AG09319 (cell line): ENCODE data around the gene SPPL3.
"Not testable (repeated sequence)": the region's sequence is repeated elsewhere in the genome, so short reads cannot be mapped to it uniquely, and the experiment has no call there.

Source experiments
- DNase-seq: peaks from one replicate; pipeline ENCODE4 v3.0.0-alpha.2; 2010; ENCODE audit warnings: low read depth; ENCODE audit errors: extremely low read depth
- CTCF ChIP-seq: IDR thresholded peaks from 2 replicates; pipeline ENCODE4 v1.5.1; 2011; ENCODE audit warnings: low read depth, mild to moderate bottlenecking, inconsistent platforms, low read length, moderate library complexity

The SPPL3 gene

DNA sequence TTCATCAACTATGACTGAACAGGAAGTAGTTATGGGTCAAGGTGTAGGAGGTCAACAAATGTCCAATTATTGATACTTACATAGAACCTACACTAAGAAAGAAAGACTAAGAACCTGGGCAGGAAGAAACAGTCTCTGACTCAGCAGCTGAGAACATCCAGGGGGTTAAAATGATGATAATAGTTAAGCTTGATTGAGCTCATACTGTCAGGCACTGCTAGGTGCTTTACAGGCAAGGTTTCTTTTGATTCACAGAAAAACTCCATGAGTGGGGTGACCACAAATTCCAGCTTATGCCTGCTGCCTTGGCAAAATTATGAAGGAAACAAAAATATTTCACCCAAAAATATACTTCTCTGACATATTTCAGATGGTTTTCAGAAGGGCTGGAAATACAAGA is 103.5 kb downstream of the SPPL3 start:
- no peak for DNase-seq
- no peak for TF ChIP-seq CTCF

DNA sequence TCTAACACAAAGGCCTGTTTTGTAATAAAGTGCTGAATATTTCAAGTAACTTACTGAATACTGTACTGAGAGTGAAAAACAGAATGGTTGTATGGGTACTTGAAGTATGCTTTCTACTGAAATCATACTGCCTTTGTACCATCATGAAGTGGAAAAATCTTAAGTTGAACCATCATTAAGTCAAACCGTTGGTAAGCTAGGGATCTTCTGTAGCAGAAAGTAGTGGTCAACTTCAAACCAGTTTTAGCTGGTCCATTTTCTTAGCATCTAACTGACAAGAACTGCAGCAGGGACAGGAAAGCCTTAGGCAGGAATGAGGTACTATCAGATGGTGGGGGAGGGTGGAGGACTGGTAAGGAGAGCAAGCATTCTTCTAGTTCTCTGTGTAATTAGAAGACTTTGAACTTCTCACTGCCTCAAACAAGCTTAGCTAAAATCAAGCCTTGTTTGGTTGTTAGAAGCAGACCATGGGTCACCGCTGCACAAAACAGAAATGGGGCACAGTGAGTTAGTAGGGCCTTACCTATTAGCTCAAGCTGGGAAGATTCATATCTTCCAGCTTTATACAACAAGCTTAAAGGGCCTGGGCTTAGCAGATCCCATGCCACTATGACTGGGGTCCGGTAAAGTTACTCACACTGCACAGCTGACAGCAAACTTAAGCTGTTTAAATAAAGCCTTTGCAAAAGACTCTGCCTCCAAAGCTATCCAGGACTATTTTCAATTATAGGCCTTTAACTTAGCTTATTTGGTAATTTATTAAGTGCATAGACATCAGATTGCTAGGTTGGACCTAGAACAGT is 104.7 kb downstream of the SPPL3 start:
- TF ChIP-seq CTCF, result no peak
- DNase-seq, result no peak

- no peak for DNase-seq
- TF ChIP-seq CTCF, result no peak
These were observed 105.5 kb downstream of the SPPL3 start for GRCh38 chr12:120798696-120799095.

GRCh38 chr12:120797677-120798642 is 106.2 kb downstream of the SPPL3 start:
- TF ChIP-seq CTCF, result no peak
- DNase-seq, result no peak

DNA sequence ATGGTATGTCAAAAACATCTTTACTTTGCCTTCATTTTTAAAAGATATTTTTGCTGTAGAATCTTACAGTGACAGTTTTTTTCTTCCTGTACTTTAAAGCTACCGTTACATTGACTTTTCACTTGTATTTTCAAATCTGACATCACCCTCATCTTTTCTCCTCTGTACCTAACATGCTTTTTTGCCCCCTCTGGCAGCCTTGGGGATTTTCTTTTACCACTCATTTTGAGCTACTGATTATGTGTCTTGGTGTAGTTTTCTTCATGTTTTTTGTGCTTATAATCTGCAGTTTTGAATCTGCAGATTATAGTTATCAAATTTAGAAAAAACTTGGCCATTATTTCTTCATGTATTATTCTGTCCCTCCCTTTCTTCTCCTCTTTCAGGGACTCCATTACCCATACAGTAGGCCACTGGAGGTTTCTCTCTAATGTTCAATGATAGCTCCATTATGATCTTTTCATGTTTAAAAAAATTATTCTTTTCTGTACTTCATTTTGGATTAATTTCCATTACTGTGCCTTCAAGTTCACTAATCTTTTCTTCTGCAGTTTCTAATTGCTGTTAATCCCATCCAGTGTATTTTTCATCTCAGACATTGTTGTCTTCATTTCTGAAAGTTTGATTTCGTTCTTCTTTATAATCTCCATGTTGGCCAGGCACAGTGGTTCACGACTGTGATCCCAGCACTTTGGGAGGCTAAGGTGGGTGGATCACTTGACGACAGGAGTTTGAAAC is 108.5 kb downstream of the SPPL3 start:
- no peak for DNase-seq
- no peak for TF ChIP-seq CTCF

- no peak for TF ChIP-seq CTCF
- DNase-seq, result no peak
These were observed 110.8 kb downstream of the SPPL3 start for GRCh38 chr12:120793357-120793756.

DNA sequence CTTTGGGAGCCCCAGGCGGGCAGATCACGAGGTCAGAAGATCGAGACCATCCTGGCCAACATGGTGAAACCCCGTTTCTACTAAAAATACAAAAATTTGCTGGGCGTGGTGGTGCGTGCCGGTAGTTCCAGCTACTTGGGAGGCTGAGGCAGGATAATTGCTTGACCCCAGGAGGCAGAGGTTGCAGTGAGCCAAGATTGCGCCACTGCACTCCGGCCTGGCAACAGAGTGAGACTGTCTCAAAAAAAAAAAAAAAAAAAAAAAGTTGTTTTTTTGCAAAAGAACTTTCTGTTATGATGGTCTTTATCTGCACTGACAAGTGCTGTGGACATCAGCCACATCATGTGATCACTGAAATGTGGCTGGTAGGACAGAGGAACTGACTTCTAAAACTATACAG is 111.7 kb downstream of the SPPL3 start:
- DNase-seq, result not testable (repeated sequence)
